ENCODE results near the gene PNKD. TPM values are rescaled to one million over a fixed set of nuclear protein-coding genes. Genes with fewer than 3 reads are reported as not detected.

The PNKD gene
- total and polyA plus RNA-seq, 7 donors = 31.5 to 86.9 (median 54.5) TPM

- WGBS, 3 donors = 76 to 83% (median 79%) methylated on average over 22 of the region's 22 CpGs
- Histone ChIP-seq H3K4me1 (peaks cover 18% of the 10 kb centered on the region), H3K9me3 (no peaks in the 10 kb centered on the region), H3K36me3 (ENCODE audit: insufficient read depth in 1 of 2, low read depth in 1 of 2) (peaks cover 7 to 56% of the 10 kb centered on the region in 2 donors), H3K27ac (no peak overlapping the region), H3K27me3 (ENCODE audit: insufficient read depth in 3 of 3, low read length in 2 of 3) (no peaks in the 10 kb centered on the region), H3K4me3 (no peak overlapping the region)
- intact Hi-C loops (cut with DNase I) = loop anchor here in 1 of 2 donors (5.0 kb wide), 1 partner anchor 48 kb away; the partner anchor contains the start of gene ARPC2
- no peak for ATAC-seq
- DNase-seq = peak in 1 of 2 donors; percentile 32
- no peak for TF ChIP-seq CTCF (IDR thresholded peaks at IDR 0.05)
Measured at GRCh38 chr2:218264773-218265561, 5.4 kb upstream of the PNKD start.

GRCh38 chr2:218265626-218266025, 4.7 kb upstream of the PNKD start:
- Histone ChIP-seq H3K27me3 (ENCODE audit: insufficient read depth in 3 of 3, low read length in 2 of 3) (no peaks in the 10 kb centered on the region), H3K4me1 (peaks cover 18% of the 10 kb centered on the region), H3K9me3 (no peaks in the 10 kb centered on the region), H3K36me3 (ENCODE audit: insufficient read depth in 1 of 2, low read depth in 1 of 2) (peaks cover 7 to 56% of the 10 kb centered on the region in 2 donors), H3K4me3 (no peak overlapping the region), H3K27ac (no peak overlapping the region)
- no peak for ATAC-seq
- intact Hi-C loops (cut with DNase I) = loop anchor here in 1 of 2 donors (5.0 kb wide), 1 partner anchor 48 kb away; the partner anchor contains the start of gene ARPC2
- 88 to 92% (median 91%) methylated on average over 8 of the region's 8 CpGs for WGBS, 3 donors
- no peak for TF ChIP-seq CTCF (IDR thresholded peaks at IDR 0.05)
- no peak for DNase-seq

- H3K36me3 ChIP-seq (ENCODE audit: insufficient read depth in 1 of 2, low read depth in 1 of 2) = peaks cover 7 to 56% of the 10 kb centered on the region in 2 donors
- WGBS, 3 donors = 90 to 96% (median 93%) methylated on average over 15 of the region's 15 CpGs
- H3K9me3 ChIP-seq = no peaks in the 10 kb centered on the region
- peaks cover 23% of the 10 kb centered on the region for H3K4me1 ChIP-seq
- H3K27me3 ChIP-seq (ENCODE audit: insufficient read depth in 3 of 3, low read length in 2 of 3) = no peaks in the 10 kb centered on the region
- DNase-seq (no peak), ATAC-seq (no peak)
- TF ChIP-seq CTCF (IDR thresholded peaks at IDR 0.05) = no peak
- H3K4me3 ChIP-seq = no peak overlapping the region
- H3K27ac ChIP-seq = no peak overlapping the region
- intact Hi-C loops (cut with DNase I) = loop anchor here in 1 of 2 donors (5.0 kb wide), 1 partner anchor 49 kb away; the partner anchor contains the start of gene ARPC2
Measured at GRCh38 chr2:218266316-218266979, 3.9 kb upstream of the PNKD start.

GRCh38 chr2:218267259-218267658, 3.1 kb upstream of the PNKD start:
- Histone ChIP-seq H3K27ac (no peak overlapping the region), H3K36me3 (ENCODE audit: insufficient read depth in 1 of 2, low read depth in 1 of 2) (peaks cover 7 to 56% of the 10 kb centered on the region in 2 donors), H3K4me1 (peaks cover 31% of the 10 kb centered on the region), H3K27me3 (ENCODE audit: insufficient read depth in 3 of 3, low read length in 2 of 3) (no peaks in the 10 kb centered on the region), H3K9me3 (no peaks in the 10 kb centered on the region), H3K4me3 (no peak overlapping the region)
- DNase-seq = peak in 1 of 2 donors; percentile 19
- TF ChIP-seq CTCF (IDR thresholded peaks at IDR 0.05) = no peak
- ATAC-seq = no peak
- WGBS, 3 donors = 94 to 100% (median 96%) methylated on average over 6 of the region's 6 CpGs
- intact Hi-C loops (cut with DNase I) = loop anchor here in 1 of 2 donors (5.0 kb wide), 1 partner anchor 50 kb away; the partner anchor contains the start of gene ARPC2

Measured in psoas muscle (tissue), 8 donors.